Choroid plexus epithelial cell (primary cell): ENCODE data around the gene ZWILCH.

Experiments
- DNase-seq: peaks from one replicate; pipeline ENCODE4 v3.0.0-alpha.2; 2010; ENCODE audit warnings: low read depth
- H3K4me3 ChIP-seq: 2 replicates; pipeline ENCODE4 v1.5.1; 2011; ENCODE audit warnings: low read depth, mild to moderate bottlenecking, control low read depth, low read length, moderate library complexity
- CTCF ChIP-seq: conservative IDR thresholded peaks from 2 replicates; pipeline ENCODE4 v1.5.1; 2011; ENCODE audit warnings: low read depth, mild to moderate bottlenecking, control low read depth, inconsistent platforms, low read length, moderate library complexity

Gene ZWILCH

GRCh38 chr15:66558271-66558670 is 53.1 kb downstream of the ZWILCH start:
- no peak for DNase-seq
- H3K4me3 ChIP-seq: no peak overlapping the region
- no peak for TF ChIP-seq CTCF

GRCh38 chr15:66560856-66561525 is 55.9 kb downstream of the ZWILCH start:
- TF ChIP-seq CTCF: no peak
- no peak overlapping the region for H3K4me3 ChIP-seq
- DNase-seq: no peak

- no peak for TF ChIP-seq CTCF
- no peak for DNase-seq
- no peak overlapping the region for H3K4me3 ChIP-seq
Observed at GRCh38 chr15:66563126-66563525, 58.0 kb downstream of the ZWILCH start.

- no peak for TF ChIP-seq CTCF
- DNase-seq: no peak
- H3K4me3 ChIP-seq: no peak overlapping the region
Observed at GRCh38 chr15:66563566-66564110, 58.5 kb downstream of the ZWILCH start.

GRCh38 chr15:66564136-66565041 is 59.3 kb downstream of the ZWILCH start:
- no peak for DNase-seq
- no peak for TF ChIP-seq CTCF
- H3K4me3 ChIP-seq: no peak overlapping the region

- TF ChIP-seq CTCF: no peak
- DNase-seq: no peak
- H3K4me3 ChIP-seq: no peak overlapping the region
Observed at GRCh38 chr15:66565141-66565641, 60.1 kb downstream of the ZWILCH start.
